Astrocyte (in vitro differentiated cells and primary cell): ENCODE results near the gene STK31.

ENCODE experiments used
- CTCF ChIP-seq: IDR thresholded peaks from 2 replicates; pipeline ENCODE4 v1.5.1; 2011; ENCODE audit warnings: low read depth, mild to moderate bottlenecking, inconsistent platforms, low read length, moderate library complexity; ENCODE audit not compliant: insufficient read depth
- EZH2 ChIP-seq: IDR thresholded peaks from 2 replicates; pipeline ENCODE4 v1.6.1; 2012; ENCODE audit warnings: mild to moderate bottlenecking, low read length, inconsistent platforms; ENCODE audit not compliant: insufficient read depth

GRCh38 chr7:23788843-23789242, 78.8 kb downstream of the STK31 start:
- TF ChIP-seq CTCF (no peak), EZH2 (no peak)
